GM18519 (cell line): ENCODE data around the gene FAM168A.
"Not testable (repeated sequence)": the region's sequence is repeated elsewhere in the genome, so short reads cannot be mapped to it uniquely, and the experiment has no call there.

Experiments
- ATAC-seq: cut with Tn5 transposase; IDR thresholded peaks from one replicate; pipeline ENCODE4 v1.9.1; 2021; ENCODE audit warnings: mild to moderate bottlenecking, moderate library complexity; ENCODE audit not compliant: unreplicated experiment, low FRiP score

FAM168A gene

DNA sequence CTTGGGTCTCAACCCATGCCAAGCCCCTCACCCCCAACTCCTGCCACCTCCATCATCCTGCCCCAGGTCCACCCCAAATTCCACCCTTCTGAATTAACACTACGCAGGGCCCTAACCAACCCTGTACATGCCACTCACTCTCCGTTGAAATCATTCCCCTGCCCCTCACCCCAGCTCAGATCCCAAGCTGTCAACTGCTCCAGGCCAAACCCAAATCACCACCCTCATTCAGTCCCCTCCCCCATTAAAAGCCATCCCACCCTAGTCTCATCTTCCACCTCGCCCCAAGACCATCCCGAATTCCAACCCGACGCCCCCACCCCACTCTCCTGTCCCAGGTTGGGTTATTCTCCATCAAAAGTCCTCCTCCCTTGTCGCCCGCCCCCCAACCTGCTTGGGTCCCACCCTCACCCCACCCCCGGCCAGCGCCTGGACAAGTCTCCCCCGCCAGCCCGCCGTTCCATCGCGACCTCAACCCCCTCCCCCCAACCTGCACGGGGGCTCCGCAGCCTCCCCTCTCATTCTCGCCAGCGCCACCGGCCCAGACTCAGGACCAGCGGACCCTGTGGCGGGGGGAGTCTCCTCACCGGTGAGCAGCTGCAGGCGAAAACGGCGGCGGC is 466 bp downstream of the FAM168A start:
- ATAC-seq: no peak

DNA sequence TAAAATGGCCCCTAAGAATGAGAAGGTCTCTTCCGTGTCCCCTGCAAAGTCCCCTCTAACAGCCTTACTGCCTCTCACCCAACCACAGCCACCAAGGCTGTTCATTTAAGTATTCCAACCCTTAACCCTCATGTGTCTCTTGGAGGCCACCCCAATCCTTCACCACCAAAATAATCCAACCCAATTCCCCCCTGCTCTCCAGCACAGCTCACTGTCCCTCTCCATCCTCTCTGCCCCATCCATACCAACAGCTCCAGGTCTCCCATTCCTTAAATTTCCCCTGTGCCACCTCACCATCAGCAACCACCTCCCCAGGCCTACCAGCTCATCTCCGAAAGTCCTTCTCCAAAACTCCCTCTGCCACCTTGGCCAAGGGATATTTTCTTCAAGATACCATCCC is 1.4 kb downstream of the FAM168A start:
- ATAC-seq: no peak

DNA sequence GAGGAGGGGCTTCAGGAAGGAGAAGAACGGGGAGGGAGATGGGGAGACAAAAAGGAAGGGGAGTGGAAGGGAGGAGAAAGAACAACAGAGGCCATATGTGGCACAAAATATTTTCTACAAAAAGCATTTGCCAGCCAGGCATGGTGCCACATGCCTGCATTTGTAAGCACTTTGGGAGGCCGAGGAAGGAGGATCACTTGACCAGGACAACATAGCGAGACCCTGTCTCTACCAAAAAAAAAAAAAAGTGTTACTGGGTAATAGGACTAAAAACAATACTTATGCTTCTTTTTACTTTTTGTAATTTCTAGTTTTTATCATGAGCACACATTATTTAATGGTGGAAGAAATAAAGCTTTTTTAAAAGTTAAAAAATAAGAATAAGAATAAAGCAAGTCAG is 5.3 kb downstream of the FAM168A start:
- ATAC-seq: no peak

DNA sequence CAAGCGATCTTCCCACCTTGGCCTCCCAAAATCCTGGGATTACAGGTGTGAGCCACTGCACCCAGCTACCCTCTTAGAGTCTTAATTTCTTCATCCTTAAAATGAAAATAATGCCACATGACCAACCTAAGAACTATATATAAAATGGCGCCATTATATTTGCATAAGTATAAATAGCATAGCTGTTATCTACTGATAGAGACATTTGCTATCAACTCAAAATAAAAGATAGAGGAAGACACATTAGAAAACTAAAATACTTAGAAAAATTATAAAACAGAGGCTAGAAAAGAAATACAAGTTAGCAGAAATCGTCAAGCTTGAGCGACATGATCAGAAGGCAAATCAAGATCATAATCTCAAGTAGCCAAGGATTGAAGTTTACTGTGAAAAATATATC is 6.2 kb downstream of the FAM168A start:
- ATAC-seq: no peak

DNA sequence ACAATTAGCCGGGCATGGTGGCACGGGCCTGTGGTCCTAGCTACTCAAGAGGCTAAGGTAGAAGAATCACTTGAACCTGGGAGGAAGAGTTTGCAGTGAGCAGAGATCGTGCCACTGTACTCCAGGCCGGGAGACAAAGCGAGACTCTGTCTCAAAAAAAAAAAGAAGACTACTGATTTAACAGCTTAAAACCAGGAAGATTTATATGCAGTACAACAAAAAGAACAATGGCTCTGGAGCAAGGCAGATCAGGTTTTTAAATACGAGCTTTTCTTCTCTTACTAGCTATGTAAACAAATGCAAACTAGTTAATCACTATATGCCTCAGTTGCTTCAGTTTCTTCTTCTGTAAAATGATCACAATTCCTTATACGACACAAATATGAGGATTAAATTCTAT is 6.9 kb downstream of the FAM168A start:
- ATAC-seq: no peak

DNA sequence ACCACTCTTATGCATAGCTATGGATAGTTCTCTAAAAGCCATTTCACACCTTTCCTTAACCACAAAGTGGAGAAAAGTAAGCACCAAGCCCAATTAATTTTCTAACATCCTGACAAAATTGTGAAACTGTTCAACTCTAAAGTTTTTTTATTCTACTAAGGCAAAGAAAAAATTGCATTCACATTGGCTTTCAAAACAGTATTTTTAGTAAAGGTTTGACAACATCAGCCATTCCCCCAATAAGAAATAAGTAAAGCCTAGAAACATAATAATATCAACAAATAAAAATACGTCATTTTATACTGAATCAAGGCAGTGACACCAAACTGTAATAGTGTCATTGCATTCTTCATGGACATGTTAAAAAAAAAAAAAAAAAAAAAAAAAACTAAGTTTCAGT is 11.1 kb downstream of the FAM168A start:
- ATAC-seq: no peak

DNA sequence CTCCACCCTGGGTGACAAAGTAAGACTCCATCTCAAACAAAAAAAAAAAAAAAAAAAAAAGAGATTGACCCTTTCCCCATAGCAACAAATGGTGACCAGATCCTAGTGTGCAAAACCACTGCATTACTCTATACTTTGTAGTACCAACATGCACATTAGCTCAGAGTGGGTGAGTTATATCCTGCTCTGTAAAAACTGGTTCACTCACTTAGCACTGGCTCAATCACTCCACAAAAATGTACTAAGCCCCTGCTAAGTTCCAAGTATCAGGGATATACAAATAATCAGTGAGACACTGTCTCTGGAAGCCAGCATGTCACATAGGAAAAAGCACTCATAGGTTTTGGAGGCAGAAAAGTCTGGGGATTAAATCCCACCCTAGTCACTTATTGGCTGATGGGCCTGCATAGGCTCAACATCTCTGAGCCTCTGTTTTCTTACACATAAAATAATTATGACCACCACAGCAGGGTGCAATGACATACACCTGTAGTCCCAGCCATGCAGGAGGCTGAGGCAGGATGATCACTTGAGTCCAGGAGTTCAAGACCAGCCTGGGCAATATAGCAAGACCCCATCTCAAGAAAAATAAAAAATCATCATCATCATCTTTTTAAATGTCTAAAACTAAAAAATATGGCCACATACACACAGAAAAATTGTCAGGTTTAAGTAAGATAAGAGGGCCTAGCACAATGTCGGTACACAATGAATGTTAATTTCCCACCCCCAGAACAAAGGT is 11.9 kb downstream of the FAM168A start:
- no peak for ATAC-seq

DNA sequence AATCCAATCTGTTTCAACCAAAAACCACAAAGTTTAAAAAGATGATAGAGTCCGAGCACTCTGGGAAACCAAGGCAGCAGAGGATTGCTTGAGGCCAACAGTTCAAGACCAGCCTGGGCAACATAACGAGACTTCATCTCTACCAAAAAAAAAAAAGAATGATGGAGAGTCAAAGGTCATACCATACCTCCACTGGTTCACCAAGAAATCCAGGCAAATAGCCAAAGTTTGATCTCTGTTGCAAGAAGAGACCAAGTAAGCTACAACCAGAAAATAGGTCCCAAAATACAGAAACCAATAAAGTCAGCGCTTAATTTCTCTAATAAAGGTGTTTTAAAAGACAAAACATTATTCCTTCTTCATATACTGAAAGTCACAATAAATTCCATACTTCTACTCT is 13.1 kb downstream of the FAM168A start:
- ATAC-seq: no peak

DNA sequence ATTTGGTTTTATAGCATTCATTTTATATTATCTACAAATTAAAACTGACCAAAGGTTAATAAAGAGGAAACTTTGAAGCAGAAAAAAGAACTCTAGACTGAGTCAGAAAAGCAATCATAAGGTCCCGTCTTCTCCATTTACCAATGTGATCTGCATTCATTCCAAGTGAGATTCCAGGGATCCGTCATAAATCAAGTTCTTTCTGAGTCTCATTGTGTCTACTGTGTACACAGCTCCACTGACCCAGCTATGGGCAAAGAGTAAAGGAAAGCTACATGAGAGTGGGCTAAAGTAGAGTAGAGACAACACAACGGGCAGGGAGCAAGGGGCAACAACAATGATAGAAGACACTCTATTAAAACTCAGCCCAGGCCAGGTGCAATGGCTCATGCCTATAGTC is 15.3 kb downstream of the FAM168A start:
- no peak for ATAC-seq

DNA sequence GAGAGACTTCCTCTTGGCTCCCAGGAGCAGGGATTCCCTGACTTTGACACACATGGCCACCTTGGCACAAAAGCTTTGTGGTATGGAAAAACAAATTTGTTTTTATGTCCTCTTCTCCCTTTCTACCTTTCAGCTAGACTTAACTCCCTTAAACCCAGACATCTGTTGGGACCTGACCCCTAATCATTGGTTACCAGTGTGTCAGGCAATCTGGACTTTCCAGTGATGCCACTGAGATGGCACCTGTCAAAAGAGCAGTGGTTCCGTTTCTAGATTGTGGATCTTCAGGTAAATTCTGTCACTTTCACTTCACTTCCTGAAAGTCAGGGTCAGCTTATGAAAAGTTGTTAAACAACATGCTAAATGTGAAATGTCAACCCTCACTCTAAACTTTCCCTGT is 17.2 kb downstream of the FAM168A start:
- not testable (repeated sequence) for ATAC-seq

DNA sequence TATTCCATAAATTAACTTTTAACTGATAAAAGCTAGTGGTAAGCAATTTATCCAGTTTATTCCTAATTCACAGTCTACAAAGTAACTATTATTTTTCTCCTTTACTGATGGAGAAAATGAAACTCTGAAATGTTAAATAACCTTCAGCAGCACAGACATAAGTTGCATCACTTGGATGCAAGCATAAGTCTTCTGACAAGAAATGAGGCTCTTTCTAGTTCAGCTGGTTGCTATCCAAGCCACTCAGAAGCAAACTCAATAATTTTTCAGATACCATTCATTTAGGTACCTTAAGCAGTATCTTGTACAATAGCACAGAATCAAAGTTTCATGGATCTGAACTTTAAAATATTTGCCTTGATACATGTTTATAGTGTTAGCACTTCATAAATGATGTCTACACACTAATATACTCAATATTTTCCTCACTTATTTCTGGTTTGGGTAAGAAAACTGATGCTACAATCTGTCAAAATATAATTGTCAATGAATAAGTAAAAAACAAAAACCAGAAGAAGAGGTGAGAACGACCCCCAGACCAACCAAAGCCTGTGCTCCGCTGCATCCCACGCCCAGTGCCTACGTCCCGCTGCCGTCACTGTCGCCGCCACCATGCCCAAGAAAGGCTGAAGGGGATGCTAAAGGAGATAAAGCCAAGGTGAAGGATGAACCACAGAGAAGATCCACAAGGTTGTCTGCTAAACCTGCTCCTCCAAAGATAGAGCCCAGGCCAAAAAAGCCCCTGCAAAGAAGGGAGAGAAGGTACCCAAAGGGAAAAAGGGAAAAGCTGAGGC is 18.1 kb downstream of the FAM168A start:
- ATAC-seq: no peak

DNA sequence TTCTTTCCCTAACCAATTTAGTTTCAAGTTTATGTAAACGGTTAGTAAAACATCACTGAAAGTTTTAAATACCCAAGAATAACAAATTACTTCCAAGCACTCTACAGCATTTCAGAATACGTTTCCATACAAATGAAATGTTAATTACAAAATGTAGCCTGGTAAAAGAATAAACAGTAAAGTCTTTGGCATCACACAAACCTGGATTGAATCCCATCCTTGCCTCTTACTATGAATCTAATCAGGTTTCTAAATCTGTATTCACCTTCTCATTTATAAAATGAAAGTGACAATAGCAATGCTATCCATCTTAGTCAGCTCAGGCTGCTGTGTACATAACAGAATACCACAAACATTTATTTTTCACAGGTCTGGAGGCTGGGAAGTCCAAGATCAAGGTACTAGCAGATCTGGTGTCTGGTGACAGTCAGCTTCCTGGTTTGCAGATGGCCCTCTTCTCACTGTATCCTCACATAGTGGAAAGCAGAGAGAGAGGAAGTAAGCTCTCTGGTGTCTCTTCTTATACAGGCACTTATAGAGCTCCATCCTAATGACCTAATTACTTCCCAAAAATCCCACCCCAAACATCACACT is 19.2 kb downstream of the FAM168A start:
- no peak for ATAC-seq

DNA sequence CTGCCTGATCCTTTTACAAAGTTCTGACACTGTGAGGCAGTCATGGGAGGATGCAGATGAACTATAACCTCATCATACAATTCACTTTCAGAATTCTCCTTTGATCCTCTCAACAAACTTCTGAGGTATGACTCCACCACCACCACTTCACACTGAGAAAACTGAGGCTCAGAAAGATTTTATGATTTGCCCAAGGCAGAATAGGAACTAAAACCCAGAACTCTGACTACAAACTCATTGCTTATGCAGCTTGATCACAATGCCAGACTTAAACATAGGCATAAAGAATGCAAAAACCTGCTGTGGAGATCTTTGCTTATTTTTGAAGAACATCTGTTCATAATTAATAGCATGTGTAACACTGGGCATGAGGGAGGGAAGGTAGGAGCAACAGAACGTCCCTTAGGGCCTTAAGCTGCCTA is 20.4 kb downstream of the FAM168A start:
- ATAC-seq: no peak

DNA sequence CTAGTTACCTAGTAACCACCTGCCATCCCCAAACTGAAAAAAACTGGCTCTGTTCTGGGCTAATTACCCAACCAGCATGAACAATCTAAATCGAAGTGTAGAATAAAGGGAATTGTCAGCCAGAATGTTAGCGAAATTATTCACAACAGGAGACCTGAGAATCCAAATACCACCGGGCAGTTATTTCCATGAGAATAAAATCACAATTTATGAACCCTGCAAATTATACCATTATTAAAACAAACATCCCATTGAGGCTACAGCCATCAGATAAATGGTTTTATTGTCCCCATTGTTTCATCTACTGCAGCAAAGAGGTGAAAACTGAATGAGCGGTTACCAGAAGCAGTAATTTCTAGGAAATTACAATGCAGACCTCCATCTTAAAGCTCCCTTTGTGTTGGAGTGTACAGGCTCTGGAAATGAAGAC is 21.7 kb downstream of the FAM168A start:
- ATAC-seq: no peak

DNA sequence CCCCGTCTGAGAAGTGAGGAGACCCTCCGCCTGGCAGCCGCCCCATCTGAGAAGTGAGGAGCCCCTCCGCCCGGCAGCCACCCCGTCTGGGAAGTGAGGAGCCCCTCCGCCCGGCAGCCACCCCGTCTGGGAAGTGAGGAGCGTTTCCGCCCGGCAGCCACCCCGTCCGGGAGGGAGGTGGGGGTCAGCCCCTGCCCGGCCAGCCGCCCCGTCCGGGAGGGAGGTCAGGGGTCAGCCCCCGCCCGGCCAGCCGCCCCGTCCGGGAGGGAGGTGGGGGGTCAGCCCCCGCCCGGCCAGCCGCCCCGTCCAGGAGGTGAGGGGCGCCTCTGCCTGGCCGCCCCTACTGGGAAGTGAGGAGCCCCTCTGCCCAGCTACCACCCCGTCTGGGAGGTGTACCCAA is 25.9 kb downstream of the FAM168A start:
- ATAC-seq: not testable (repeated sequence)

DNA sequence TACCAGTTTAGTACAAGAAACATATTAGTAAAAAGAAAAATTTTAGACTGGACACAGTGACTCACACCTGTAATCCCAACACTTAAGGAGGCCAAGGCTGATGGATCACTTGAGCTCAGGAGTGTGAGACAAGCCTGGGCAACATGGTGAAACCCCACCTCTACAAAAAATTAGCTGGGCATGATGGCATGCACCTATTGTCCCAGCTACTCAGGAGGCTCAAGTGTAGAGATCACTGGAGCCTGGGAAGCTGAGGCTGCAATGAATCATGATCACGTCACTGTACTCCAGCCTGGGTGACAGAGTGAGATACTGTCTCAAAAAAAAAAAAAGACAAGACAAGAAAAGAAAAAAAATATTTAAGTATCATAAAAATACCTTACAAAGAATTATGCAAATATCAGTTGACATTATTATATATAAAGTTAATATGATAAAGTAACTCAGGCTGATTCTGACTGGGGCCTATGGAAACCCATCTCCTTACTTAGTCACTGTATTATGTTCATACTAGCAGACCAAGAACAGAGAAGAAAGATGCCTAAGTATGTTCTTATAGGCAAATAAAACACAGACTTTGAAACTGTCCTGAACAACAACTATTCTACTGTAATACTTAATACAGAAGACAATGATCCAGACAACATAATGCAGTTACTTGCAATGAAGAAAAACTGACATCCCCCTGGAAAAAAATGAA is 27.3 kb downstream of the FAM168A start:
- no peak for ATAC-seq

DNA sequence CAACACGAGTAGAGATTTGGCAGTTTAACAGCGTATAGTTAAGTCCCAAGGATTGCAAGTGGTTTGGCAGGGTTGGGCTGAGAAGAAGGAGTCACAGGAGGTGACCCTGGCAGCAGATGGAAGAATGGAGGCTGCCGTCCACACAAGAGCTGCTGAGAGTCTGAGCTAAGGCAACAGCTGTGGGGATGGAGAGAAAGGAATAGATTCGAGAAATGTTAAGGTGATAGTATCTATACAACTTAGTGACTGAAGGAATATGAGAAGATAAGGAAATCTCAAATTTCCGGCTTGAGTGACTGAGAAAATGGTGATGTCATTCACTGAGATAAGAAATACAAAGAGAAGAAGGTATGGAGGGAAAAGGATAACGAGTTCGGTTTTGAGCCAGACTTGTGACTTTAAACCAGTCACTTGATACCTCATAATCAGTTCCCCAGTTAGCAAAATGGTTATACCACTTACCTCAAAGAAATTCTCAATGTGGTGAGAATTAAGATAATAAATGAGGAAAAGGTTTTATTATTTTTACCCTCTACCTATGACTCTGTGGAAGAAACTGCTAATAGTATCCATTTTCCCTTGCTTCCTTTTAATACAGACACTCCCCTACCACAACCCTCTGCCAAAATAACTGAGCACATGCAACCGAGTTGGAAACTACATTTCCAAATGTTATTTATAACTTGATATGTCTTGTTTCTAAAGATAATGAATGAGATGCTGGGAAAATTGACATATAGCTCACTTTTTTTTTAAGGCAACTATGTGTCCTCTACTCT is 30.7 kb downstream of the FAM168A start:
- ATAC-seq: no peak

DNA sequence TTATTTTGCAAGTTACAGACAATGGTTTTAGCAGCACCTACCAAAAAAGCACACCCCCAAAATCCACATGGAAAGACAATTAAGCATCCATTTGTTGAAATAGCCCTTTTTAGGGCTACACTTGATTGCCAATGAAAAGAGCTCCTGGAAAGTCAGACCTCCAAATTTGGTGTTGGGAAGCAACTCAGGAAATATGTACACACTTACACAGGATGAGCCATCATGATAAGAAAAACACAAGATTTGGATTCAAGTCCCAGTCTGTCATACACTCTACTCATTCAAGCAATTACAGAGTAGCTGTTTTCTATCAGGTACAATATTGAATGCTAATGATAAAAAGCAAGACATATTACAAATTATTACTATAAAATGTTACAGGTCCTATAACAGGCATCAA is 31.5 kb downstream of the FAM168A start:
- no peak for ATAC-seq

DNA sequence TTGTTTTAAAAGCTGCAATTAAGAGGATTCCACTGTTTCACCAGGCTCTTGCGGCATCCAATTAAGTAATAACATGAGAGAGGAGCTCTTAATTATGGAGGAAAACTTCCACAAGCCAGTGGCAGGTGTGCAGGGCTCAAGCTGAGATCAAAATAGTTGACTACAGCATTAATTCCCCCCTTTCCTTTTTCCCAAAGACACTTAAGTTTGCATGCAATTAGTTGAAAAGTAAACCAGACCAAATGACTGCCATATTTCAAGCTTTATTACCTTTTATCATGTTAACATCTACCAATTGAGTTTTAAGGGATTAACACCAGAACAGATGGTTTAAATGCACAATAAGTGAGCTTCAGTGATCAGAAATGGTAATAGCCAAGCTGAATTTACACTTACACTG is 32.1 kb downstream of the FAM168A start:
- no peak for ATAC-seq

DNA sequence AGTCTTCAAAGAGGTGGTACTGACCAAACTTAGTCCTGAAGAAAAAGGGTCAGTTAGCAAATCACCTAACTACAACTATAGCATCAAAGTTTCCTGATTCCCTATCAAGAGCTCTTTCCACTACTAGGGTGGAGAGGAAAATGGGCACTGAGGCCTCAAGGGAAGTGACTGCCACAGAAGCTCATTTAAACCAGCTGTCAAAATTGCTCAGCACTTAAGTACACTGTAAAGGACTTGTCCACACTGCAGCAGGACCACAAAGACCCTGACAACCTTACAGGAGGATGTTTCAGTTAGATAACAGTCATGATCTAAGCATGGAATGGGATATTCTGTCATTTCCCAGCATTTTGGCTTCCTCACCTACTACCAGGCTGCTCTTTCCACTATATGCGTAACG is 33.0 kb downstream of the FAM168A start:
- ATAC-seq: no peak
